Smooth muscle cell of bladder (primary cell): ENCODE measurements around the gene AFG3L2. TPM values are rescaled to one million over a fixed set of nuclear protein-coding genes. Genes with fewer than 3 reads are reported as not detected.

Source experiments
- total RNA-seq: library from RNA; depleted of rRNA; stranded (reverse); fragments of >200 nt; gene quantifications from 2 replicates; pipeline ENCODE4 v1.2.3, GENCODE V29; 2014

AFG3L2 gene
- total RNA-seq = 39.3 and 45.3 TPM in 2 replicates

GRCh38 chr18:12376754-12377555 is at the start of gene AFG3L2:
AFG3L2 (minus strand) TSS chr18:12377227; CDS start chr18:12377082, 145 bp downstream.

GRCh38 chr18:12307701-12308385 is 69.2 kb downstream of the AFG3L2 start, which contains the start of gene TUBB6:
TUBB6 (plus strand) TSS chr18:12308241; CDS start chr18:12308293, 52 bp downstream.

Other genes starting within 250 kb of the AFG3L2 start
- gene CIDEA, start 122.9 kb downstream of the AFG3L2 start, total RNA-seq = 0.09 TPM in 1 of 2 replicates, not detected in the other
- gene TUBB6, start 69.0 kb downstream of the AFG3L2 start, total RNA-seq = 475 and 568 TPM in 2 replicates
- 3.6 and 4.9 TPM in 2 replicates for gene PRELID3A, start 30.7 kb upstream of the AFG3L2 start, total RNA-seq